ENCODE measurements around the gene GTF2I.
"Not testable (repeated sequence)": the region's sequence is repeated elsewhere in the genome, so short reads cannot be mapped to it uniquely, and the experiment has no call there.

The GTF2I gene

GRCh38 chr7:74656837-74657691 is 454 bp upstream of the GTF2I start:
- peak; percentile 92 to 96 for DNase-seq

- DNase-seq = peak; percentile 76 to 90
Observed at GRCh38 chr7:74658178-74659004, 873 bp downstream of the GTF2I start.

GRCh38 chr7:74660202-74660601 is 2.7 kb downstream of the GTF2I start:
- not testable (repeated sequence) for DNase-seq

GRCh38 chr7:74661836-74662794 is 4.6 kb downstream of the GTF2I start:
- DNase-seq = not testable (repeated sequence)

GRCh38 chr7:74665296-74665938 is 7.9 kb downstream of the GTF2I start:
- no peak for DNase-seq

GRCh38 chr7:74667013-74667412 is 9.5 kb downstream of the GTF2I start:
- not testable (repeated sequence) for DNase-seq

- DNase-seq = not testable (repeated sequence)
Observed at GRCh38 chr7:74667520-74667919, 10.0 kb downstream of the GTF2I start.

GRCh38 chr7:74671602-74672001 is 14.1 kb downstream of the GTF2I start:
- no peak for DNase-seq

- DNase-seq = no peak
Observed at GRCh38 chr7:74672343-74672915, 14.9 kb downstream of the GTF2I start.

GRCh38 chr7:74674166-74674565 is 16.6 kb downstream of the GTF2I start:
- no peak for DNase-seq

GRCh38 chr7:74682829-74683228 is 25.3 kb downstream of the GTF2I start:
- no peak for DNase-seq

- DNase-seq = no peak
Observed at GRCh38 chr7:74683799-74684198, 26.3 kb downstream of the GTF2I start.

GRCh38 chr7:74684473-74684872 is 27.0 kb downstream of the GTF2I start:
- no peak for DNase-seq

- no peak for DNase-seq
Observed at GRCh38 chr7:74684921-74685320, 27.4 kb downstream of the GTF2I start.

GRCh38 chr7:74690474-74690873 is 33.0 kb downstream of the GTF2I start:
- DNase-seq = no peak

GRCh38 chr7:74704419-74704818 is 46.9 kb downstream of the GTF2I start:
- DNase-seq = not testable (repeated sequence)

- DNase-seq = no peak
Observed at GRCh38 chr7:74707238-74707637, 49.7 kb downstream of the GTF2I start.

GRCh38 chr7:74708569-74709275 is 51.2 kb downstream of the GTF2I start:
- no peak for DNase-seq

- no peak for DNase-seq
Observed at GRCh38 chr7:74709880-74710671, 52.6 kb downstream of the GTF2I start.

GRCh38 chr7:74713567-74713966 is 56.0 kb downstream of the GTF2I start:
- no peak for DNase-seq
